ENCODE data around the gene FANCI.

DNA sequence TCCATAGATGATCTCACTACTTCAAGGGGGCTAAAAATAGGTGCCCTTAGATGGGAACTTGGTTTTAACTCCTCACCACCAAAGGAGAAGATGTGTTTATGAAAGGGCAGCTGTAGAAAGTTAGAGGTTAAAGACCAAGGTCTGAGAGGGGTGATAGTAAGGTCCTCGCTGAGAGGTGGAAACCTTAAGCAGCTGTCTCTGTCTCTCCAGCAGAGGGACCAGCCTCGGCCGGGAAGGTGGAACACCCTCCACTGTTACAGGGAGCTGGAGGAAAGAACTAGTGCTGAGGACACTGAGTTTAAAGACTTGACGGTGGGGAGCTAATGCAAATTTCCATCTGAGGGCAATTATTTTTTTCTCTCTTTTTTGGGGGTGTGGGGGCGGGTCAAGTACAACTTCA, 13.5 kb upstream of the FANCI start:
- TF ChIP-seq CTCF (IDR thresholded peaks at IDR 0.05 in 4 of 5, conservative IDR thresholded peaks at IDR 0.05 in 1 of 5) (no peak), POLR2A (IDR thresholded peaks at IDR 0.05) (no peak)

Data from gastrocnemius medialis (tissue), 4 donors.